Stimulated activated effector memory CD8-positive, alpha-beta T cell treated with anti-CD3 and anti-CD28 coated beads, Interleukin-12 subunit alpha, Interleukin-12 subunit beta, amount 100 ng/mL, for 72 hours (primary cell): ENCODE data around the gene ODC1.

Source experiments
- ATAC-seq: fragments of 150-1000 bp; cut with Tn5 transposase; 2 replicates; pipeline ENCODE4 v1.10.0; 2021
- DNase-seq, 2 donors: peaks; one replicate each; pipeline ENCODE4 v3.0.0; 2021 to 2022; ENCODE audit warnings: low spot score in 2 of 2
- H3K27ac Mint-ChIP-seq: one replicate; pipeline ENCODE4 v1.8.0; 2022; ENCODE audit warnings: mild to moderate bottlenecking, mixed read lengths
- H3K36me3 Mint-ChIP-seq: one replicate; pipeline ENCODE4 v1.8.0; 2022; ENCODE audit warnings: mild to moderate bottlenecking, mixed read lengths
- H3K4me1 Mint-ChIP-seq: one replicate; pipeline ENCODE4 v1.8.0; 2022; ENCODE audit warnings: mixed read lengths
- H3K4me3 Mint-ChIP-seq: one replicate; pipeline ENCODE4 v1.8.0; 2022; ENCODE audit warnings: mild to moderate bottlenecking, mixed read lengths
- H3K9me3 Mint-ChIP-seq: one replicate; pipeline ENCODE4 v1.8.0; 2022; ENCODE audit warnings: mixed read lengths

The ODC1 gene

GRCh38 chr2:10482913-10483312 is 34.8 kb upstream of the ODC1 start:
- H3K4me3 Mint-ChIP-seq, result no peak overlapping the region
- no peaks in the 10 kb centered on the region for H3K36me3 Mint-ChIP-seq
- no peak for ATAC-seq
- H3K4me1 Mint-ChIP-seq, result peaks cover 28% of the 10 kb centered on the region
- no peak for DNase-seq
- H3K27ac Mint-ChIP-seq, result no peak overlapping the region
- H3K9me3 Mint-ChIP-seq, result no peaks in the 10 kb centered on the region

- Mint-ChIP-seq H3K4me3 (no peak overlapping the region), H3K27ac (peak overlapping the region; percentile 9), H3K9me3 (no peaks in the 10 kb centered on the region), H3K36me3 (no peaks in the 10 kb centered on the region), H3K4me1 (peaks cover 26% of the 10 kb centered on the region)
- ATAC-seq (no peak), DNase-seq (no peak)
These were observed 34.3 kb upstream of the ODC1 start for GRCh38 chr2:10482460-10482859.

- Mint-ChIP-seq H3K4me1 (peaks cover 26% of the 10 kb centered on the region), H3K4me3 (no peak overlapping the region), H3K9me3 (no peaks in the 10 kb centered on the region), H3K36me3 (no peaks in the 10 kb centered on the region), H3K27ac (peak overlapping the region; percentile 83)
- ATAC-seq, result no peak
- no peak for DNase-seq
These were observed 33.6 kb upstream of the ODC1 start for GRCh38 chr2:10481666-10482157.

GRCh38 chr2:10481055-10481665 is 33.0 kb upstream of the ODC1 start:
- peaks cover 26% of the 10 kb centered on the region for H3K4me1 Mint-ChIP-seq
- no peak for ATAC-seq
- no peaks in the 10 kb centered on the region for H3K9me3 Mint-ChIP-seq
- no peaks in the 10 kb centered on the region for H3K36me3 Mint-ChIP-seq
- H3K27ac Mint-ChIP-seq, result peak overlapping the region; percentile 83
- DNase-seq, result no peak
- no peak overlapping the region for H3K4me3 Mint-ChIP-seq

- no peaks in the 10 kb centered on the region for H3K9me3 Mint-ChIP-seq
- H3K36me3 Mint-ChIP-seq, result no peaks in the 10 kb centered on the region
- H3K4me1 Mint-ChIP-seq, result peaks cover 26% of the 10 kb centered on the region
- H3K4me3 Mint-ChIP-seq, result no peak overlapping the region
- DNase-seq, result no peak
- ATAC-seq, result no peak
- H3K27ac Mint-ChIP-seq, result peak overlapping the region; percentile 83
These were observed 32.3 kb upstream of the ODC1 start for GRCh38 chr2:10480359-10480949.

DNA sequence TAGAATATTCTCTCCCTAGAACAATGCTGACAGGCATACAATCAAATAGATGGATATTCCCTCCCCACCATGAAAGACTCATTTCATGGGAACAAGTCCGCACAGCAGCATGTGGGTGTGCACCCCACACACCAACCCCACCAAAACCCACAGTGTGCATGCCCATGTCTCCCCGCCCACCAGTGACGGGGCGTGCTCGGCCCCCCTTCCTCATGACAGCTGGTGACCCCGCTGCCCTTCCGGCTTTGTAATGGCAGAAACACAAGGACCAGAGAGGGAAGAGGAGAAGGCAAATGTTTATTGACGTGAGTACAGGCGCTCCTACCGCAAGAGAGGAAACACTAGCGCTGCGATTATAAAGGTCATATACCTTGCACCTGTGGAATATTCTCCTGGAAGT is 30.8 kb upstream of the ODC1 start:
- DNase-seq, result no peak

DNA sequence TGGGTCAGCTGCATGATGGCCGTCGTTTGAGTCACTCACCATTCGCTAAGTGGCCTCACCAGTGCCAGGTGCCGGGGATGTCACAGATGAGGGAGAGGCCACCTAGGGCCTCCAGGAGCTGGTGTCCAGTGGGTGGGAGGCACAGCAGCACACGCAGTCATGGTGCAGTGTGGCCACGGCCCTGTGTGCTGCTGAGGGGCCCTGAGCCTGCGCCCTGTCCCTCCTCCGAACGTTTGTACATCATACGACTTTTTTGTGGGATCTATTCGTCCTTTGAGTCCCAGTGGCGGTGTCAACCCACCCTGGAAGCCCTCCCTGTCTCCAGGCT is 30.1 kb upstream of the ODC1 start:
- H3K27ac Mint-ChIP-seq, result no peak overlapping the region
- H3K4me1 Mint-ChIP-seq, result peaks cover 26% of the 10 kb centered on the region
- H3K4me3 Mint-ChIP-seq, result no peak overlapping the region
- no peaks in the 10 kb centered on the region for H3K9me3 Mint-ChIP-seq
- no peak for DNase-seq
- H3K36me3 Mint-ChIP-seq, result no peaks in the 10 kb centered on the region
- no peak for ATAC-seq

More for the DNA sequence above, 30.8 kb upstream of the ODC1 start:
- peaks cover 26% of the 10 kb centered on the region for H3K4me1 Mint-ChIP-seq
- no peak overlapping the region for H3K27ac Mint-ChIP-seq
- H3K4me3 Mint-ChIP-seq, result no peak overlapping the region
- H3K36me3 Mint-ChIP-seq, result no peaks in the 10 kb centered on the region
- H3K9me3 Mint-ChIP-seq, result no peaks in the 10 kb centered on the region
- ATAC-seq, result peak; percentile 45

DNA sequence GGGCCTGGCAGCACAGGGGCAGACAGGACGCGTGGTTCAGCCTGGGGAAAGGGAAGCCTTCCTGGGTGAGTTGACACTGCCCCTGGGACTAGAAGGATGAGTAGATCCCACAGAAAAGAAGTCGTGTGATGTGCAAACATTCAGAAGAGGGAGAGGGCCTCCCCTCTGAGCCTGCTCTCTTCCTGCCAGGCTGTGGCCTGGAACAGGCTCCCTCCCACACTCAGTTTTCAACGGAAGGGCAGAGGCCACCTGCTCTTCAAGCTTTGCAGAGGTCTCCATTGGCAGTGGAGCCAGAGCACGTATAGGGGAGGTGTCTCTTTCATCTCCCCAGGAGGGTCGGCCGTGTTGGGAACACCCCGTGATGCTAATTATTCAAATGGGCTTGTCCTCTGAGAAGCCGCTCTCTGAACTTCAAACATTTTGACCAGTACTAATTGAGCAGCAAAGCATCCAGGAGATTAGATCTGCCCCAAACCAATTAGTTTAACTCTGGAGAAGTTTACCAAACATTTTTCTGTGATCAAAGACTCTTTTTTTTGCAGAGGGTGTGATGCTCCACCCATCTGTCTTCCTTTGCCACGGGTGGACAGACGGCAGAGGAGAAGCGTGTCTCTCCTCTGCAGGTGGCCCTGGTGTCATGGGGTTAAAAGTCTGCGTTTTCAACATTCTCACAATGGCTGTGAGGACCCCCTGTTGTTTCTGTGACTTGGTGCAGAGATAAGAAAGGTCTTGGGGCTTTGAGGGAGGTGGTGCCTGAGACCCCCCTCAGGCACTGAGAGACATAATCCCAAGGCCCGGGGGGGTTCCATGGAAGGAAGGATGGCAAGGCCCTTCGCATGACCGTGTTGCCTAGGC is 29.5 kb upstream of the ODC1 start:
- ATAC-seq (no peak), DNase-seq (no peak)
- Mint-ChIP-seq H3K4me3 (no peak overlapping the region), H3K4me1 (peaks cover 26% of the 10 kb centered on the region), H3K27ac (peak overlapping the region; percentile 26), H3K36me3 (no peaks in the 10 kb centered on the region), H3K9me3 (no peaks in the 10 kb centered on the region)

DNA sequence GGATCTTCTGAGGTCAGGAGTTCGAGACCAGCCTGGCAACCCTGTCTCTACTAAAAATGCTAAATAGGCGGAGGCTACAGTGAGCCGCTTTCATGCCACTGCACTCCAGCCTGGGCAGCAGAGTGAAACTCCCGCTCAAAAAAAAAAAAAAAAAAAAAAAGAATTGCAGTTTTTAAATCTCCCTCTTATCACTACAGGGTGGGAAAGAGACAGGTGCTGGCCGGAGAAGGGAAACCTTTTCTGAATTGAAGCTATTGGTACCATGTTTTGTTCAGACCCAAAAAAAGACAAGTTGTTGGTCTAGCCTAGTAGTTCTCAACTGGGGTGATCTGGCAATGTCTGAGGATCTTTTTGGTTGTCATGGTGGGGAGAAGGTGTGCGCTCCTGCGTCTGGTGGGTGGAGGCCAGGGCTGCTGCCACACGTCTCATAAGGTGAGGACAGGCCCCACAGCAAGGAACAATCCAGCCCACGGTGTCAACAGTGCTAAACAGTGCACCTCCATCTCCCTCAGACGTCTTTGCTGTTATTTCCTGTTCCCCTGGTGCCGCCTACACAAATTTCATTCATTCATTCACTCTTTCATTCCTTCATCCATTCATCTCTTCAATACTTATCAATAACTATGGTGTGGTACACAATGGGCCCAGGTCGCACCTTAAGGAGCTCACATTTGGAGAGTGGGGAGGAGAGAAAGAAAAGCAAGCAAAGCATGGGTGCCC is 28.8 kb upstream of the ODC1 start:
- Mint-ChIP-seq H3K4me3 (no peak overlapping the region), H3K36me3 (no peaks in the 10 kb centered on the region), H3K9me3 (no peaks in the 10 kb centered on the region), H3K4me1 (peaks cover 26% of the 10 kb centered on the region), H3K27ac (peak overlapping the region; percentile 26)
- ATAC-seq (no peak), DNase-seq (no peak)

DNA sequence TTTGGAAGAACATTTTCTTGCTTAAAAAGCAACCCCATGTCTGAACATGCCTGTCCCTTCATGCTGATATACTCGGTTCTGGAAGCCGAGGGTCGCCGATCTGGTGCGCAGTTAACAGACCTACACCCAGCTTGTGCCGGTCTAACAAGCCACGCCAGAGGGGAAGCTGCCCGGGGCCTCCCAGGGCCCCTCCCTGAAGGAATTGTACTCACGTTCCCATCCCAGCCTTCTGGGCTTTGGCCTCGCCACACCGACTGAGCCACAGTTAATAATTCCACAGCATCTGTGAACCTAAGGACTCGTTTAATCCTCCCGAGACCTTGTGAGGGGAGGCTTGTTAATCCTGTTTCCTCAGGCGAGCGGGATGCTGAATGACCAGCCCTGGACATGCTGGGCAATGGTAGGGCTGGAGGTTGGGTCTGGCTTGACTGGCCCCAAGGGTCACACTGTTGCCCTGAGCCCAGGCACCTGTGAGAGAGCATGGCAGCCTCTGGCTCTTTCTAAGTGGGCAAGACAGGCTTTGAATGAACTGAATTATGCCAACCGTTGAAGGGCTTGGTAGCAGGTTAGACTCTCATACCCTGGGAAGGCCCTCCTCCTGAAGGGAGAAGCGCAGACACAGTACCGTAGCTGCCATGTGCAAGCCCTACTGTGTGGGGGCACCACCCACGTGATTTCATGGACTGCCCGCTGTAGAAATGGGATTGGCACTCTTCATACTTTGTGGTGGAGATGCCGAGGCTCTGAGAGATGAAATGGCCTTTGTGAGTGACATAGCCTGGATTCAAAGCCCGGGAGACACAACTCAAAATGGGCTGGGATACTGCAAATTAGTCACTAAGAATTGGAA is 27.9 kb upstream of the ODC1 start:
- Mint-ChIP-seq H3K4me3 (no peak overlapping the region), H3K27ac (no peak overlapping the region), H3K9me3 (no peaks in the 10 kb centered on the region), H3K4me1 (peaks cover 25% of the 10 kb centered on the region), H3K36me3 (no peaks in the 10 kb centered on the region)
- DNase-seq (no peak), ATAC-seq (no peak)

- DNase-seq (no peak), ATAC-seq (no peak)
- H3K4me1 Mint-ChIP-seq, result peaks cover 17% of the 10 kb centered on the region
- no peaks in the 10 kb centered on the region for H3K9me3 Mint-ChIP-seq
- no peak overlapping the region for H3K27ac Mint-ChIP-seq
- no peaks in the 10 kb centered on the region for H3K36me3 Mint-ChIP-seq
- no peak overlapping the region for H3K4me3 Mint-ChIP-seq
These were observed 27.1 kb upstream of the ODC1 start for GRCh38 chr2:10475221-10475722.

DNA sequence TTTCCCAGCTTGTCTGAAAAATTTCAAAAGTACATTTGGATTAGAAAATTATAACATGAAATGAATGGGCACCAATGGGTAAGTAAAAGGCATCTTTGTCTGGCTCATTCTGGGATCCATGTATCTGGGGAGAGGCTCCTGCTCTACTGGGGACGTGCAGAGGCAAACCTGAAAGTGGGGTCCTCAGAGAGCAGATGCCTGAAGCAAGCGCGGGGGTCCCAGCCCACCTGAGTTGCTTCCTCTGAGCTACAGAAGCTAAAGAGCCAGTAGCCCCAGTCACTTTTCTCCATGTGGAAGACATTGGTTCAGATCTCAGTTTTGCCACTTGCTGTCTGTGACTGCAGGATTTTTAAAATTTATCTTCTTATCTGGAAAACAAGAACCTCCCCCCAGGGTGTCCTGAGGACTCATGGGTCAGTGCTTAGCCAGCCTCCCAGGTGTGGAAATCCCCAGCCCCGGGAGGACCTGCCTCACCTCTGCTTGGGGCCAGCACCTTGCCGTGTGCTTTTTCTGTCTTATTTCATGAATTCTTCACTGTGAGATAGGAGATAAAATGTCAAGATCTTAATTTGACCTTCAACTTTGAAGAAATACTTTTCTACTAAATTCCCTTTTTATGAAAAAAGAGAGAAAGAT is 25.1 kb upstream of the ODC1 start:
- no peak overlapping the region for H3K27ac Mint-ChIP-seq
- no peak overlapping the region for H3K4me3 Mint-ChIP-seq
- H3K9me3 Mint-ChIP-seq, result no peaks in the 10 kb centered on the region
- H3K36me3 Mint-ChIP-seq, result no peaks in the 10 kb centered on the region
- peaks cover 9% of the 10 kb centered on the region for H3K4me1 Mint-ChIP-seq
- no peak for DNase-seq
- ATAC-seq, result no peak

GRCh38 chr2:10471955-10472354 is 23.8 kb upstream of the ODC1 start:
- DNase-seq (no peak), ATAC-seq (no peak)
- Mint-ChIP-seq H3K4me3 (no peak overlapping the region), H3K36me3 (no peaks in the 10 kb centered on the region), H3K27ac (no peak overlapping the region), H3K4me1 (peaks cover 2% of the 10 kb centered on the region), H3K9me3 (no peaks in the 10 kb centered on the region)

DNA sequence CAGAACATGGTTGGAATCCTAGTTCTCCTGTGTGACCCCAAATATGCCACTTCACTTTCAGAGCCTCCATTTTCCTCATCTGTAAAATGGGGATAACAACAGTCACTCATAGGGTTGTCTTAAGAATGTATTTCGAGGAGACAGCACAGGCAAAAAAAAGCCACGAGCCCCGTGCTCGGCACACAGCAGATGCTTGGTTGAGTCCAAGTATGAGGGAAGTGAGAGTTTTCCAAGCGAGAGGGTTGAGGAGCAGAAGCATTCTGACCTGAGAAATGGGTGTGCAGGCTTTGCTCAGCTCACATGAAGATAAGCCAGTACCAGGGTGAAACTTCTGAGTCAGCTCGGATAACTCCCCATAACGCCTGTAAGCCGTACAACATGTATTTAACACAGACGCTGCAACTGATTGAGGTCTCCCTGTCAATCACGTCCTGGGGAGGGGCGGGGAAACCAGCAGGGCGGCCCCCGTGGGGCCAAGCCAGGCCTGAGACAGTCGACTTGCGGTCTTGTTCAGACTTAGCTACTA is 23.0 kb upstream of the ODC1 start:
- Mint-ChIP-seq H3K36me3 (no peaks in the 10 kb centered on the region), H3K9me3 (no peaks in the 10 kb centered on the region), H3K27ac (no peak overlapping the region), H3K4me1 (no peaks in the 10 kb centered on the region), H3K4me3 (no peak overlapping the region)
- DNase-seq, result no peak
- no peak for ATAC-seq
